WTC11 (cell line): ENCODE results near the gene DCP1A. TPM values are rescaled to one million over a fixed set of nuclear protein-coding genes. Genes with fewer than 3 reads are reported as not detected.

Source experiments
- CBFB ChIP-seq: sonication (generic); formaldehyde crosslinking; IDR thresholded peaks from 2 replicates; pipeline ENCODE4 v1.8.1; 2022; ENCODE audit warnings: mild to moderate bottlenecking, low read depth, missing genetic modification reagents
- ELF4 ChIP-seq: sonication (generic); formaldehyde crosslinking; IDR thresholded peaks from 2 replicates; pipeline ENCODE4 v1.8.1; 2022; ENCODE audit warnings: low read depth, mild to moderate bottlenecking, moderate library complexity, missing genetic modification reagents
- ESRRA ChIP-seq: sonication (generic); formaldehyde crosslinking; IDR thresholded peaks from 2 replicates; pipeline ENCODE4 v1.8.1; 2022; ENCODE audit warnings: mild to moderate bottlenecking, missing genetic modification reagents, borderline replicate concordance
- FOXK1 ChIP-seq: sonication (generic); formaldehyde crosslinking; IDR thresholded peaks from 2 replicates; pipeline ENCODE4 v1.8.0; 2022; ENCODE audit warnings: mild to moderate bottlenecking, moderate library complexity, missing genetic modification reagents
- FOXP1 ChIP-seq: sonication (generic); formaldehyde crosslinking; IDR thresholded peaks from 2 replicates; pipeline ENCODE4 v1.8.0; 2022; ENCODE audit warnings: missing genetic modification reagents, mild to moderate bottlenecking, moderate library complexity, borderline replicate concordance
- JAZF1 ChIP-seq: fragments of 250-450 bp; sonication (Bioruptor Pico); IDR thresholded peaks from 2 replicates; pipeline ENCODE4 v1.9.0; 2021; ENCODE audit warnings: moderate library complexity, mild to moderate bottlenecking, inconsistent platforms
- MXD4 ChIP-seq: fragments of 250-450 bp; sonication (Bioruptor Pico); IDR thresholded peaks from 2 replicates; pipeline ENCODE4 v1.8.0; 2021; ENCODE audit warnings: mild to moderate bottlenecking, moderate library complexity, borderline replicate concordance
- NR1H2 ChIP-seq: sonication (generic); formaldehyde crosslinking; IDR thresholded peaks from 2 replicates; pipeline ENCODE4 v1.9.0; 2021; ENCODE audit warnings: mild to moderate bottlenecking, moderate library complexity, missing genetic modification reagents
- NR2C2 ChIP-seq: sonication (generic); formaldehyde crosslinking; IDR thresholded peaks from 2 replicates; pipeline ENCODE4 v1.8.0; 2022; ENCODE audit warnings: mild to moderate bottlenecking, missing genetic modification reagents
- OVOL2 ChIP-seq: fragments of 250-450 bp; sonication (Bioruptor Pico); IDR thresholded peaks from 2 replicates; pipeline ENCODE4 v1.9.0; 2021; ENCODE audit warnings: mild to moderate bottlenecking, borderline replicate concordance
- SMAD4 ChIP-seq: sonication (generic); formaldehyde crosslinking; IDR thresholded peaks from 2 replicates; pipeline ENCODE4 v1.8.0; 2022; ENCODE audit warnings: mild to moderate bottlenecking, missing genetic modification reagents
- SP1 ChIP-seq: sonication (generic); formaldehyde crosslinking; conservative IDR thresholded peaks from 2 replicates; pipeline ENCODE4 v1.8.1; 2022; ENCODE audit warnings: missing genetic modification reagents
- TEAD1 ChIP-seq: sonication (generic); formaldehyde crosslinking; IDR thresholded peaks from 2 replicates; pipeline ENCODE4 v1.8.0; 2022; ENCODE audit warnings: mild to moderate bottlenecking, missing genetic modification reagents
- ZBTB21 ChIP-seq: sonication (generic); formaldehyde crosslinking; IDR thresholded peaks from 2 replicates; pipeline ENCODE4 v1.8.1; 2023; ENCODE audit warnings: mild to moderate bottlenecking, missing genetic modification reagents, borderline replicate concordance
- ZNF138 ChIP-seq: sonication (generic); formaldehyde crosslinking; conservative IDR thresholded peaks from 2 replicates; pipeline ENCODE4 v1.8.1; 2022; ENCODE audit warnings: mild to moderate bottlenecking, moderate library complexity, missing genetic modification reagents
- ZNF219 ChIP-seq: sonication (generic); formaldehyde crosslinking; IDR thresholded peaks from 2 replicates; pipeline ENCODE4 v1.8.0; 2023; ENCODE audit warnings: missing genetic modification reagents, mild to moderate bottlenecking, borderline replicate concordance
- ZNF232 ChIP-seq: sonication (generic); formaldehyde crosslinking; IDR thresholded peaks from 2 replicates; pipeline ENCODE4 v1.8.0; 2022; ENCODE audit warnings: mild to moderate bottlenecking, missing genetic modification reagents
- ZNF671 ChIP-seq: fragments of 250-450 bp; sonication (Bioruptor Pico); IDR thresholded peaks from 2 replicates; pipeline ENCODE4 v1.8.0; 2021; ENCODE audit warnings: mild to moderate bottlenecking
- total RNA-seq: library from RNA; stranded (reverse); gene quantifications from 3 replicates; pipeline ENCODE4 v1.2.3, GENCODE V29; 2021
- TF ChIP-seq, protein P1 (sequence below): fragments of 250-450 bp; sonication (Bioruptor Pico); IDR thresholded peaks from 2 replicates; pipeline ENCODE4 v1.9.0; 2021; ENCODE audit warnings: mild to moderate bottlenecking, borderline replicate concordance
- TF ChIP-seq, protein P2 (sequence below): sonication (generic); formaldehyde crosslinking; IDR thresholded peaks from 2 replicates; pipeline ENCODE4 v1.8.1; 2022; ENCODE audit warnings: missing genetic modification reagents, borderline replicate concordance
- TF ChIP-seq, protein P3 (sequence below): sonication (generic); formaldehyde crosslinking; IDR thresholded peaks from 2 replicates; pipeline ENCODE4 v1.8.0; 2022; ENCODE audit warnings: missing genetic modification reagents
- TF ChIP-seq, protein P4 (sequence below): fragments of 250-450 bp; sonication (Bioruptor Pico); IDR thresholded peaks from 2 replicates; pipeline ENCODE4 v1.9.0; 2021; ENCODE audit warnings: mild to moderate bottlenecking
- TF ChIP-seq, protein P5 (sequence below): sonication (generic); formaldehyde crosslinking; IDR thresholded peaks from 2 replicates; pipeline ENCODE4 v1.8.0; 2022; ENCODE audit warnings: mild to moderate bottlenecking, missing genetic modification reagents
- TF ChIP-seq, protein P6 (sequence below): sonication (generic); formaldehyde crosslinking; IDR thresholded peaks from 2 replicates; pipeline ENCODE4 v1.8.1; 2023; ENCODE audit warnings: mild to moderate bottlenecking, missing genetic modification reagents, moderate library complexity

DCP1A gene
- total RNA-seq, 1 experiment from 2014 or later, result 19.1 TPM

DNA sequence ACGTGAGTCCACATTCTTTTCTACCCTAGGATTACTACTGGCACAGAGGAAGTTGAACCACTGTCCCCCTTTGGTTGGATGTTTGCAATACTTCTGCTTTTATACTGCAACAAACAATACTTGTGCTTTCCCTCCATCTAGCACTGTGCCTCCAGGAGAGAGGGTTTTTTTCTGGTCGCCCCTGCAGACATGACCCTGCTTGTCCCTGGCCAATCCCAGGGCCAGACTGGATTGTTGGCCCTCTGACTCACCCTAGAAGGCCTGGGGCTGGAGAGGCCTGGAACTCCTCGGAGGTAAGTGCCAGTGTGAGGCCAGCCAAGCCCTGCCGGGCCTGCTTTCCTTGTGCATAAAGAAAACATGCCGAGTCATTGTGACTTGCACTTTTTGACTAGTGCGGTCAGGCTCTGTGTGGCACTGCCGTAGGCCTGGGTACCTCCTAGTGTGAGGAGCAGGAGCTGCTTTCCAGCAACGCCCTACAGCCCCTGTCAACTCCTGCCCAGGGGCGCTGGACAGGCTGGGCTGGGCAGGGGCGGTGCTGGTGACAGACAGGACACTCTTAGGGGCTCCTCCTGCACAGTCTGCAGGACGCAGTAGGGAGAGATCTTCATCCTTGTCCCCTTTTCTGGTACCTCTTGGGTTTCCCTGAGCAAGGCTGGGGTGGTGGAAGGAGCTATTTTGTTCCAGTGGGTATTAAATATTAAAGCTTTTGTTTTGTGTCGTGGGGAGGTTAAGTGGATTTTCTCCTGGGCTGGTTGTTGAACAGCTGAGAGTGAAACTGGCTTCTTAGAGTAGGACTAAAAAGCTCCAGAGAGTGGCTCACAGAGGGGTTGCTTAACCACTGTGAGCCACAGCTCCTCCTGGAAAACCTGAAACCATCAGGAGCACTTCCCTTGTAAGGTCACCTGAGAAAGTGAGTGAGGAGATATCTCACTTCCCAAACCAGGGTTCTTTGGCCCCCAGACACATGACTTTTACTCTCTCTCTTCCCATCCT lies 77.2 kb downstream of the DCP1A start (continued):
- TF ChIP-seq, protein P1, sequence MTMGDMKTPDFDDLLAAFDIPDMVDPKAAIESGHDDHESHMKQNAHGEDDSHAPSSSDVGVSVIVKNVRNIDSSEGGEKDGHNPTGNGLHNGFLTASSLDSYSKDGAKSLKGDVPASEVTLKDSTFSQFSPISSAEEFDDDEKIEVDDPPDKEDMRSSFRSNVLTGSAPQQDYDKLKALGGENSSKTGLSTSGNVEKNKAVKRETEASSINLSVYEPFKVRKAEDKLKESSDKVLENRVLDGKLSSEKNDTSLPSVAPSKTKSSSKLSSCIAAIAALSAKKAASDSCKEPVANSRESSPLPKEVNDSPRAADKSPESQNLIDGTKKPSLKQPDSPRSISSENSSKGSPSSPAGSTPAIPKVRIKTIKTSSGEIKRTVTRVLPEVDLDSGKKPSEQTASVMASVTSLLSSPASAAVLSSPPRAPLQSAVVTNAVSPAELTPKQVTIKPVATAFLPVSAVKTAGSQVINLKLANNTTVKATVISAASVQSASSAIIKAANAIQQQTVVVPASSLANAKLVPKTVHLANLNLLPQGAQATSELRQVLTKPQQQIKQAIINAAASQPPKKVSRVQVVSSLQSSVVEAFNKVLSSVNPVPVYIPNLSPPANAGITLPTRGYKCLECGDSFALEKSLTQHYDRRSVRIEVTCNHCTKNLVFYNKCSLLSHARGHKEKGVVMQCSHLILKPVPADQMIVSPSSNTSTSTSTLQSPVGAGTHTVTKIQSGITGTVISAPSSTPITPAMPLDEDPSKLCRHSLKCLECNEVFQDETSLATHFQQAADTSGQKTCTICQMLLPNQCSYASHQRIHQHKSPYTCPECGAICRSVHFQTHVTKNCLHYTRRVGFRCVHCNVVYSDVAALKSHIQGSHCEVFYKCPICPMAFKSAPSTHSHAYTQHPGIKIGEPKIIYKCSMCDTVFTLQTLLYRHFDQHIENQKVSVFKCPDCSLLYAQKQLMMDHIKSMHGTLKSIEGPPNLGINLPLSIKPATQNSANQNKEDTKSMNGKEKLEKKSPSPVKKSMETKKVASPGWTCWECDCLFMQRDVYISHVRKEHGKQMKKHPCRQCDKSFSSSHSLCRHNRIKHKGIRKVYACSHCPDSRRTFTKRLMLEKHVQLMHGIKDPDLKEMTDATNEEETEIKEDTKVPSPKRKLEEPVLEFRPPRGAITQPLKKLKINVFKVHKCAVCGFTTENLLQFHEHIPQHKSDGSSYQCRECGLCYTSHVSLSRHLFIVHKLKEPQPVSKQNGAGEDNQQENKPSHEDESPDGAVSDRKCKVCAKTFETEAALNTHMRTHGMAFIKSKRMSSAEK (CRISPR knock-in tag), result 0 out of 2 replicates have a peak, but pooled peaks have one; percentile 58
- TF ChIP-seq ZNF138 (CRISPR knock-in tag) (no peak), ESRRA (no peak), NR2C2 (CRISPR knock-in tag) (no peak), TEAD1 (CRISPR knock-in tag) (0 out of 2 replicates have a peak, but pooled peaks have one; percentile 61), MXD4 (CRISPR knock-in tag) (no peak), ZNF671 (no peak), SMAD4 (CRISPR knock-in tag) (no peak), ZNF232 (CRISPR knock-in tag) (no peak), JAZF1 (CRISPR knock-in tag) (no peak), ELF4 (CRISPR knock-in tag) (no peak), ZBTB21 (CRISPR knock-in tag) (no peak), CBFB (CRISPR knock-in tag) (no peak), OVOL2 (CRISPR knock-in tag) (no peak), ZNF219 (CRISPR knock-in tag) (peak; percentile 14; the same call in 1 of the 2 replicates), FOXK1 (CRISPR knock-in tag) (0 out of 2 replicates have a peak, but pooled peaks have one; percentile 39), FOXP1 (no peak; the same call in 1 of the 2 replicates), NR1H2 (no peak), SP1 (CRISPR knock-in tag) (0 out of 2 replicates have a peak, but pooled peaks have one; percentile 14)
- TF ChIP-seq, protein P2, sequence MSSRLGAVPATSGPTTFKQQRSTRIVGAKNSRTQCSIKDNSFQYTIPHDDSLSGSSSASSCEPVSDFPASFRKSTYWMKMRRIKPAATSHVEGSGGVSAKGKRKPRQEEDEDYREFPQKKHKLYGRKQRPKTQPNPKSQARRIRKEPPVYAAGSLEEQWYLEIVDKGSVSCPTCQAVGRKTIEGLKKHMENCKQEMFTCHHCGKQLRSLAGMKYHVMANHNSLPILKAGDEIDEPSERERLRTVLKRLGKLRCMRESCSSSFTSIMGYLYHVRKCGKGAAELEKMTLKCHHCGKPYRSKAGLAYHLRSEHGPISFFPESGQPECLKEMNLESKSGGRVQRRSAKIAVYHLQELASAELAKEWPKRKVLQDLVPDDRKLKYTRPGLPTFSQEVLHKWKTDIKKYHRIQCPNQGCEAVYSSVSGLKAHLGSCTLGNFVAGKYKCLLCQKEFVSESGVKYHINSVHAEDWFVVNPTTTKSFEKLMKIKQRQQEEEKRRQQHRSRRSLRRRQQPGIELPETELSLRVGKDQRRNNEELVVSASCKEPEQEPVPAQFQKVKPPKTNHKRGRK (CRISPR knock-in tag), result no peak
- TF ChIP-seq, protein P3, sequence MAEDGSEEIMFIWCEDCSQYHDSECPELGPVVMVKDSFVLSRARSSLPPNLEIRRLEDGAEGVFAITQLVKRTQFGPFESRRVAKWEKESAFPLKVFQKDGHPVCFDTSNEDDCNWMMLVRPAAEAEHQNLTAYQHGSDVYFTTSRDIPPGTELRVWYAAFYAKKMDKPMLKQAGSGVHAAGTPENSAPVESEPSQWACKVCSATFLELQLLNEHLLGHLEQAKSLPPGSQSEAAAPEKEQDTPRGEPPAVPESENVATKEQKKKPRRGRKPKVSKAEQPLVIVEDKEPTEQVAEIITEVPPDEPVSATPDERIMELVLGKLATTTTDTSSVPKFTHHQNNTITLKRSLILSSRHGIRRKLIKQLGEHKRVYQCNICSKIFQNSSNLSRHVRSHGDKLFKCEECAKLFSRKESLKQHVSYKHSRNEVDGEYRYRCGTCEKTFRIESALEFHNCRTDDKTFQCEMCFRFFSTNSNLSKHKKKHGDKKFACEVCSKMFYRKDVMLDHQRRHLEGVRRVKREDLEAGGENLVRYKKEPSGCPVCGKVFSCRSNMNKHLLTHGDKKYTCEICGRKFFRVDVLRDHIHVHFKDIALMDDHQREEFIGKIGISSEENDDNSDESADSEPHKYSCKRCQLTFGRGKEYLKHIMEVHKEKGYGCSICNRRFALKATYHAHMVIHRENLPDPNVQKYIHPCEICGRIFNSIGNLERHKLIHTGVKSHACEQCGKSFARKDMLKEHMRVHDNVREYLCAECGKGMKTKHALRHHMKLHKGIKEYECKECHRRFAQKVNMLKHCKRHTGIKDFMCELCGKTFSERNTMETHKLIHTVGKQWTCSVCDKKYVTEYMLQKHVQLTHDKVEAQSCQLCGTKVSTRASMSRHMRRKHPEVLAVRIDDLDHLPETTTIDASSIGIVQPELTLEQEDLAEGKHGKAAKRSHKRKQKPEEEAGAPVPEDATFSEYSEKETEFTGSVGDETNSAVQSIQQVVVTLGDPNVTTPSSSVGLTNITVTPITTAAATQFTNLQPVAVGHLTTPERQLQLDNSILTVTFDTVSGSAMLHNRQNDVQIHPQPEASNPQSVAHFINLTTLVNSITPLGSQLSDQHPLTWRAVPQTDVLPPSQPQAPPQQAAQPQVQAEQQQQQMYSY (CRISPR knock-in tag), result no peak
- TF ChIP-seq, protein P4, sequence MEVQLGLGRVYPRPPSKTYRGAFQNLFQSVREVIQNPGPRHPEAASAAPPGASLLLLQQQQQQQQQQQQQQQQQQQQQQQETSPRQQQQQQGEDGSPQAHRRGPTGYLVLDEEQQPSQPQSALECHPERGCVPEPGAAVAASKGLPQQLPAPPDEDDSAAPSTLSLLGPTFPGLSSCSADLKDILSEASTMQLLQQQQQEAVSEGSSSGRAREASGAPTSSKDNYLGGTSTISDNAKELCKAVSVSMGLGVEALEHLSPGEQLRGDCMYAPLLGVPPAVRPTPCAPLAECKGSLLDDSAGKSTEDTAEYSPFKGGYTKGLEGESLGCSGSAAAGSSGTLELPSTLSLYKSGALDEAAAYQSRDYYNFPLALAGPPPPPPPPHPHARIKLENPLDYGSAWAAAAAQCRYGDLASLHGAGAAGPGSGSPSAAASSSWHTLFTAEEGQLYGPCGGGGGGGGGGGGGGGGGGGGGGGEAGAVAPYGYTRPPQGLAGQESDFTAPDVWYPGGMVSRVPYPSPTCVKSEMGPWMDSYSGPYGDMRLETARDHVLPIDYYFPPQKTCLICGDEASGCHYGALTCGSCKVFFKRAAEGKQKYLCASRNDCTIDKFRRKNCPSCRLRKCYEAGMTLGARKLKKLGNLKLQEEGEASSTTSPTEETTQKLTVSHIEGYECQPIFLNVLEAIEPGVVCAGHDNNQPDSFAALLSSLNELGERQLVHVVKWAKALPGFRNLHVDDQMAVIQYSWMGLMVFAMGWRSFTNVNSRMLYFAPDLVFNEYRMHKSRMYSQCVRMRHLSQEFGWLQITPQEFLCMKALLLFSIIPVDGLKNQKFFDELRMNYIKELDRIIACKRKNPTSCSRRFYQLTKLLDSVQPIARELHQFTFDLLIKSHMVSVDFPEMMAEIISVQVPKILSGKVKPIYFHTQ (CRISPR knock-in tag), result no peak
- TF ChIP-seq, protein P5, sequence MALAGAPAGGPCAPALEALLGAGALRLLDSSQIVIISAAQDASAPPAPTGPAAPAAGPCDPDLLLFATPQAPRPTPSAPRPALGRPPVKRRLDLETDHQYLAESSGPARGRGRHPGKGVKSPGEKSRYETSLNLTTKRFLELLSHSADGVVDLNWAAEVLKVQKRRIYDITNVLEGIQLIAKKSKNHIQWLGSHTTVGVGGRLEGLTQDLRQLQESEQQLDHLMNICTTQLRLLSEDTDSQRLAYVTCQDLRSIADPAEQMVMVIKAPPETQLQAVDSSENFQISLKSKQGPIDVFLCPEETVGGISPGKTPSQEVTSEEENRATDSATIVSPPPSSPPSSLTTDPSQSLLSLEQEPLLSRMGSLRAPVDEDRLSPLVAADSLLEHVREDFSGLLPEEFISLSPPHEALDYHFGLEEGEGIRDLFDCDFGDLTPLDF (CRISPR knock-in tag), result no peak
- TF ChIP-seq, protein P6, sequence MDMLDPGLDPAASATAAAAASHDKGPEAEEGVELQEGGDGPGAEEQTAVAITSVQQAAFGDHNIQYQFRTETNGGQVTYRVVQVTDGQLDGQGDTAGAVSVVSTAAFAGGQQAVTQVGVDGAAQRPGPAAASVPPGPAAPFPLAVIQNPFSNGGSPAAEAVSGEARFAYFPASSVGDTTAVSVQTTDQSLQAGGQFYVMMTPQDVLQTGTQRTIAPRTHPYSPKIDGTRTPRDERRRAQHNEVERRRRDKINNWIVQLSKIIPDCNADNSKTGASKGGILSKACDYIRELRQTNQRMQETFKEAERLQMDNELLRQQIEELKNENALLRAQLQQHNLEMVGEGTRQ (CRISPR knock-in tag), result no peak
